Measurements from ENCODE around the gene COQ2.

- TF ChIP-seq NFRKB (IDR thresholded peaks at IDR 0.05) (no peak), FOXM1 (IDR thresholded peaks at IDR 0.05; ENCODE audit: borderline replicate concordance) (no peak), SP1 (IDR thresholded peaks at IDR 0.05) (no peak), BHLHE40 (IDR thresholded peaks at IDR 0.05; ENCODE audit: borderline replicate concordance) (no peak), FOXK2 (IDR thresholded peaks at IDR 0.05) (no peak), SUZ12 (IDR thresholded peaks at IDR 0.05) (no peak), ELF4 (IDR thresholded peaks at IDR 0.05) (no peak), HDGF (IDR thresholded peaks at IDR 0.05; ENCODE audit: borderline replicate concordance) (no peak), PKNOX1 (IDR thresholded peaks at IDR 0.05) (no peak), FOXA1 (IDR thresholded peaks at IDR 0.05) (no peak), LEF1 (IDR thresholded peaks at IDR 0.05; ENCODE audit: borderline replicate concordance) (no peak), L3MBTL2 (conservative IDR thresholded peaks at IDR 0.05) (no peak)
Measured at GRCh38 chr4:83259586-83259985, 25.0 kb downstream of the COQ2 start.

Data from HEK293T (cell line).